GM18873 (cell line): ENCODE results near the gene CSMD2.
"Not testable (repeated sequence)": the region's sequence is repeated elsewhere in the genome, so short reads cannot be mapped to it uniquely, and the experiment has no call there.

Experiments
- ATAC-seq: cut with Tn5 transposase; IDR thresholded peaks from one replicate; pipeline ENCODE4 v1.9.1; 2021; ENCODE audit warnings: mild to moderate bottlenecking, moderate library complexity, moderate number of reproducible peaks; ENCODE audit not compliant: unreplicated experiment, low FRiP score

Gene CSMD2

DNA sequence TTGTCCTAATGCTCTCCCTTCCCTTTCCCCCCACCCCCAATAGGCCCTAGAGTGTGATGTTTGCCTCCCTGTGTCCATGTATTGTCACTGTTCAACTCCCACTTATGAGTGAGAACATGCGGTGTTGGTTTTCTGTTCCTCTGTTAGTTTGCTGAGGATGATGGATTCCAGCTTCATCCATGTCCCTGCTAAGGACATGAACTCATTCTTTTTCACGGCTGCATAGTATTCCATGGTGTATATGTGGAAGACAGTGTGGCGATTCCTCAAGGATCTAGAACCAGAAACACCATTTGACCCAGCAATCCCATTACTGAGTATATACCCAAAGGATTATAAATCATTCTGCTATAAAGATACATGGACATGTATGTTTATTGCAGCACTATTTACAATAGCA lies 148.7 kb downstream of the CSMD2 start:
- not testable (repeated sequence) for ATAC-seq

DNA sequence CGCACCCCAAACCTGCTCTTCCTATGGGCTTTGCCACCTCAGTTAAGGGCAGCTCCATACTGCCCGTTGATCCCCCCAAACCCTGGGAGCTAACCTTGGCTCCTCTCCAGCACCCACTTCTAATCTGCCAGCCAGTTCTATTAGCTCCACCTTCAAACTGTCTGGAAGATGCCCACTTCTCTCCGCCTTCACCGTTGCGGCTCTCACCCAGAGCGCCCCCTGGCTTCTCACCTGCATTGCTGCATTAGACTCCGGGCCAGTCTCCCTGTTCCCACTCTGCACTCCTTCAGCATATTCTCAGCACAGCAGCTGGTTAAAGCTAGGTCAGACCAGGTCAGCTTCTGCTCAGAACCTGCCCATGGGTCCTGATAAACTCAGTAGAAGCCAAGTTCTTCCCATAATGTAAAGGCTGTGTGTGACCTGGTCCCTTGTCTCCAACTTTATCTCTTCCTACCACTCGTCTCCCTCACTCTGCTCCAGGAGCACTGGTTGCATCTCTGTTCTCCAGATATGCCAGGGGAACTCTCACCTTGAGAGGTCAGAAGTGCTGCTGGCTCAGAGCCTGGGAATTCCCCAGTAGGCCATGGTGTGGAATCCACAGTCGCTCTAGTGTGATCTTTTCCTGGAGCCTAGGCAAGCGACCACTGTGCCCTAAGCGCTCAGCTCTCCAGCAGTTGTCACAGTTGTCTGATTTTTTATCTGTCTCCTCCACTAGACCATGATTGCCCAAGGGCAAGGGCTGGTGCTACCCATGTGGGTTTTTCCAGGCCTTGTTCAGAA lies 150.9 kb downstream of the CSMD2 start:
- no peak for ATAC-seq

DNA sequence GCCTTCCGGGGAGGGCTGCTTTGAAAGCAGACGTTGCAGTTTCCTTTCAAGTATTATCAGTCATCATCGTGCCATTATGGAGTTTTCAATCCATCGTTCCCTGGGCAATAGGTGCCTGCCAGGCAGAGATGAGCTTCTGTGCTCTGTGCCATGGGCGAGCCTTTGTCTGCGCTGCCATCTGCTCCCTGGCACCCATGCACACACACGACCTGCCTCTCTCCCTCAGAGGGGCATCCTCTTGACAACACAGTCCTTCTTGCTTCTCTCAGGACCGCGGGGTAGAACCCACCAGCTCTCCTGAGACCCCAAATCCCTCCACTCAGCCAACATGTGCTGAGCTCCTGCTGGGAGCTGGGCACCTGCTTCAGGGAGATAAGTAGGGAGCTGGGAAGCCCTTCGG lies 151.9 kb downstream of the CSMD2 start:
- ATAC-seq, result no peak

DNA sequence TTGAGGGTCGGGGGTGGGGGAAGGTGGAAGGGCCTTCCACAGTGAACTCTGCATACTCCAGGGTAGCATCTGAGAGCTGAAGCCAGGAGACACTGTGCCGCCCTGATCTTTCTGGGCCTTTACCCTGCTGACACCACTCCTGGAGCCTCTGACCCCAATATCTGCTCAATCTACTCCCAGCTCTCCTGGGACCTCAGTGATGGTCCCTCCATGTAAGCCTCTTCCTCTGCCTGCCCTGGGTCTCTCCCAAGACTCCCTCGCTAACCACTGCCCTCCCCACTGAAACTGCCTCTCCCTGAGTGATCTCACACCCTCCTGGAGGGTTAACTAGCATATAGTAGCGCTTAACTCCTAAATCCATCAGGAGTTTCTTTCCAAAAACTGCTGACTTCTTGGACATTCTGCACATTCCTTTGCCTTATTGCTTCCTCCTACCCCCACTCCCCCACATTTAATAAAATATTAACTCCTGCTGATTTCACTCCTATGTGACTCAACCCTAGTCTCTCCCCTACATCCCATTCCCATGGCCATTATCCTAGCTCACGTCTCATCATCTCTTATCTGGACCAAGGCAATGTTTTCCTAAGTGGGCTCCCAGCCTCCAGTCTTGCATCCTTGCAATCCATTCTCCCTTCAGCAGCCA lies 155.6 kb downstream of the CSMD2 start:
- no peak for ATAC-seq

DNA sequence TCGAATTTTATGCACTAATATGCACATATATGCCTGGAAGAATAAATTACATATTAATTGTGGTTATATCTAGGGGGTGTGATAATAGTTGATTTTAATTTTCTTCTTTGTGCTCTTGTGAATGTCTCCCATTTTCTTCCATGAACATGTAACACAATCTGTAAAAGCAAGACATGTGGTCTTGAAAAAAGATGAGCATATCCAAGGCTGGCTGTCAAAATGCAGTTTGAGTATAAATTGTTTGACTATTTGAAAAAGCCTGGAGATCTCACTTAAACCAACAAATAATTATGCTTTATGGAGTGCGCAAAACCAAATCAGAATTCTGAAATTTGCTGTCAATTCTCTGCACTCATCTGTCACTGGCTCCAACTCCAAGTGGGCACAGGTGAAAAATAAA lies 157.3 kb downstream of the CSMD2 start:
- no peak for ATAC-seq

DNA sequence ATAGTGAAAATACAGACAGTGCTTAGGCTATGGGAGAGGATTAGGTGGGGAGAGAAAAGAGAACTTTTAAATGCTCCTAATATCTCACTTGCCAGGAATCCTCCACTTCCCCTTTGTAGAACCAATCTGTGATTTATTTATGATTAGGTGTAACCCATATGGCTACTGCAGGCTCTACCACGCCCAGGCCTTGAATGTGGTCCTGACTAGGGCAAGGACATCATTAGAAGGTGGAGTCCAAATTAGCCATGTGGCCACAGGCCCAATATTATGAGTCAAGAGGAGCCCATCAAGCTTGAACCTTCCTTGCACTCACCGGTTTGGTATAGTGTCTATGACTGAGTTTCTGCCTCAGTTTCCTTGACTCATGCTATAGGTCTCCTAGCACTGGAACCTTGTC lies 159.7 kb downstream of the CSMD2 start:
- ATAC-seq, result no peak

DNA sequence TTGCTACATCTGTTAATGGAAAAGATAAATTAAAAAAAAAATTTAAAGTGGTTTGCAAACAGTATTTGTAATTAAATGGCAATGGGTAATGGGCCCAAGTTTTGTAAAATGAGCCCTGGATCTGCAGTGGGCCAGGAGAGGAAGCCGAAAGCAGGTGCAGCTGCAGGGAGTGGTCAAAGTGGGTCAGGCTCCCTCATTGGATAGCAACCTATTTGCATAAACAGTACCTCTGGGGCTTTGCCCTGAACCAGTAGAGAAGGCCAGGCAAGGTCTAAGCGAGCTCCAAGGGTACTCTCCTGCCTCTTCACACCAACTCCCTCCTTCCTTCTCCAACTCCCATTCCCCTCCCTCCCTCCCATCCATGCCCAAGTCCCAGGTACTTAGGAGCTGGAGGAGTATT lies 162.2 kb downstream of the CSMD2 start:
- no peak for ATAC-seq

DNA sequence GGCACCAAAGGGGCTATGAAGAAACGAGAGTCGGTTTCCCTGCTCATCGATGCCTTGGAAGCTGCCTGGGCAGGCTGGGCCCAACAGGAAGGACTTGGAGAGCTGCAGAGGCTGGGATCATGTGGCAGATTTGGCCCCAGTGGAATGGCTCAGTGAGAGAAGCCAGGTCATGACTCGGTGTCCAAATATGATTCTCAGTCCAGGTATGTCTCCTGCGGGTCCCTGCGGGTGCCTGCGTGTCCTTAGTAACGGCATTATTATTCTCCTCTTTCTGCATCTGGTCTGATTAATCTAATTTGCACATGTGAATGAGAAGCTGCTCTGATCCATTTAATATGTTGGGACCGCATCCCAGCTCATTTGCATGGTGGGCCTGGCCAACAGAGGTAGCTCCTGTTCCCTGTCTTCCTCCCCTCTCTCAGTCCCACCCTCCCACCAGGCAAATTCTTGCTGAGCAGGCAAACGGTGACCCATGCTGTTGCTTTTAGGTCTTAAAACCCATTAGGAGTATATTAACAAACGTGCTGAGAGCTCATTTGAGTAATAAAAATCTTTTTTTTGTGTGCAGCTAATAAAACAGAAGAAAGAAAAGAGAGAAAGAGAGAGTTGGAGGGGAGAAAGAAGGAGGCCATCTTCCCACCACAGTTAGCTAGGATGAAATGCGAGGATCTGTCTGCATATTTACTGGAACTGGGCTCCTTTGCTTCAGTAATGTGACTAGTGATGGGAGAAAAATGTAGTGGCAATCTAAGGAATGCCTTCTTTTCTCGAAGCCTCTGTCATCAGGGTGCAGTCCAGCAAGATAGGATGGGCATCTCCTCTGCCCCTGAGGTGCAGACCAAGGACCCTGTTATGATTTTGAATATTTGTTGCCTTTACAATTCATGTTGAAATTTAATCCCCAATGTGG lies 167.6 kb downstream of the CSMD2 start:
- no peak for ATAC-seq

DNA sequence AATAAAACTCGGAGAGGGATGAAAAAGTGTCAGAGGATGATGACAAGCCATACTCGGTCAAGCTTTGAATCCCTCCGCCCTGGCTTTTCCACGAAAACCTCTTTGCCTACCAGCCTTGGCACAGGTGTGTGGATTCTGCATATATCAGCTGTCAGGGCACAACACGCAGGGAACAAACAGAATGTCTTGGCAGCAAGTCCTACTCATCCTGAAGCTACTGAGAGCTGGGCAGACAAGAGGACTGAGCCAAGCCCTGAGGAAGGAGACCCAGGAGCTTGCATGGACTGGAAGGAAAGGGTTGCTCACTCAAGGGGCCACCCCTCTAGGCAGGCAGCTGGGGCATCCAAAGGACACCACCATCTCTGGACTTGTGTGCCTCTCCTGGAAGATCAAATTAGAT lies 168.7 kb downstream of the CSMD2 start:
- ATAC-seq, result no peak

DNA sequence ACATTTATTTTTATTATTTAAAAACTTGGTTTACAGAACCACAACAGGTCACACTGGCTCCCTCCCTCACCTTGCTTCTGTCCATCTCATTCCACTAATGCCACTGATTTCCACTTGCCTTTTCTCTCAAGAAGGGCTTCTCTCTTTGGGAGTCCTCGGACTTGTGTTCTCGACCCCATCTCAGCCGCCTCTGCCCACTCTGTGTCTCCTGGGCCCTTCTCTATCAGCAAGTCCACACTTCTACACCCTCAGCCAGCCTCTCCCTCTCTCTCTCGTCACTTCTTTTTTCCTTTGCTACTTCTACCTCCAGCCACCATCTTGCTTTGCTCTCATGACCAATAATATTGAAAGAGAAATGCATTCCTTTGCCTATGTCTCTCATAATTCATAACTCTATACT lies 171.7 kb downstream of the CSMD2 start:
- no peak for ATAC-seq

DNA sequence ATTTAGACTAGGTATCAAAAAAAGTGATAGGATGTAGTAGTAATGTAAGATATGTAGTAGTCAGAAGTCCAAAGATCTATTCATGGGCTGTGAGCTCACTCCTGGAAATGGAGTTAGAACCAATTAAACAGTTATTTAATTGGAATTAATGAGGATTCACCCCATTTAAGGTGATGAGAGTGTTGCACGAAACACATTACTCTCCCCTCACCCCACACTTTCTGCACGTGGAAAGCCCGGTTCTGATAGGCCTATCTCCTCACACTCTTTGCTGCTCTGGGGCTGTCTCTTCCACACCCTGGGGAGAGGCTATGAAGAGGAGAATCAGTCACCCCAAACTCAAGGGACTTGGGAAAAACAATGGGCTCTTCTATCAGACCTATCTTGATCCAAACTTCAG lies 174.7 kb downstream of the CSMD2 start:
- ATAC-seq, result no peak

DNA sequence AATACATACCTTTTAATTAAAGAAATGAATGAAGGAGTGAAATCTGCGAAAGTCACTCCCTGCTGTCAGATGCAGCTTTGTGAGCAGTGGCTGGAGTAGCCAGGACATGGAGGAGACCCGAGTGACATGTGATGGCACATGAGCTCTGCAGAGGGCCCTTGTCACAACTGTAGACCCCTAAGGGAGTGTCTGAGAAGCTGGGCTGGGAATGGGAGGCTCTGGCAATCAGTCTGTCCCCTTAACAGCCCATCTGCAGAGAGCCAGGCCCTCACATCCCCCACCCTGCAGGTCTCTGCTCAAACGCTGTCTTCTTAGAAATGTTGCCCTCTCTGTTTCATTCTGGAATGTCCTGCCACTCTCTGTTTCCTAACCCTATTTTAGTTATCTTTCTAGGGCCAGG lies 176.9 kb downstream of the CSMD2 start:
- ATAC-seq, result no peak

DNA sequence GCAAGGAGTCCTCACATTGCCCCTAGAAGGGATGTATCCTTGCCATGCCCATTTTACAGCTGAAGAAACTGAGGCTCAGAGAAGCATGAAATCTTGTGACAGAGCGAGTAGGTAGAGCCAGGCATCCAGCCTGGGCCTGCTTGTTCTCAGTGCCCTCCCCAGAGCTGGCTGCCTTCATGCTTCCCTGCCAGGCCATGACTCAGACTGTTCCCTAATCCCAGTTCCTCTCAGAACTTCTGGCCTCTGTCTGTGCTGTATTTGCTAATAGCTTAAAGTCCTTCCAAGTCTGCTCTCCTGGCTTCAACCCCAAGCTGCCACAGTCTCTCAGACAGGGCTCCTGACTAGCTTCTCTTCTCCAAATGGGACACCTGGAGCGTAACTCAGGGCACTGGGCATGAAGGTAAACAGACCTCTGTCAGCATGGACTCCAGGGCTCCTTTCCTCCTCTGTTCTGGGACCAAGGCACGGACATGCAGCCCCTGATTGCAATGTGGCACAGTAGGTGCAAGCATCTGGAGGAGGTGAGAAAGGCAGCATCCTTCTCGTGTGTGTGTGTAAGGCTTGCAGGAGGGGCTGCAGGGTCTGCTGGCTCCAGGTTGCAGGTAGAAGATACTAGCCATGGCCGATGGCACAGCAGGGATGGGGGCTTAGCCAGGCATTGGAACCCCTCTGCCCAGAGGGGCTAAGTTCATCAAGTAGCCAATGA lies 178.5 kb downstream of the CSMD2 start:
- no peak for ATAC-seq

DNA sequence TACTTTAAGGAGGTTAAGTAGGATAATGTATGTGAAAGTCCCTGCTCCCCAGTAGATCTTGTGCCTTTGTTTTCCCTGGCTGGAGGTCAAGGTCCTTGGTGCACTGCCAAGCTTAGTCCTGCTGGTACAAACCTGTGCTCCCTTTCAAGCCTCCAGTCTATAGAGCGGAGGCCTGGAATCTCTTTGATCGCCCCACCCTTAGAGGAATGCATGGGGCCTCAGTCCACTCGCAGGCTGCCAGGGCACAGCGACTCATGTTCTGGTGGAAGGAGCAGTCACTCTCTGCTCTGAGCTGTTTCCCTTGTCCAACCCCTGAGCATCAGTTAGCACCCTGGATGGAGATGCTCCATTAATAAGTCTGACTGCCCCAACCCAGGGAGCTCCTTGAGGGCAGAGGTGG lies 179.4 kb downstream of the CSMD2 start:
- no peak for ATAC-seq

DNA sequence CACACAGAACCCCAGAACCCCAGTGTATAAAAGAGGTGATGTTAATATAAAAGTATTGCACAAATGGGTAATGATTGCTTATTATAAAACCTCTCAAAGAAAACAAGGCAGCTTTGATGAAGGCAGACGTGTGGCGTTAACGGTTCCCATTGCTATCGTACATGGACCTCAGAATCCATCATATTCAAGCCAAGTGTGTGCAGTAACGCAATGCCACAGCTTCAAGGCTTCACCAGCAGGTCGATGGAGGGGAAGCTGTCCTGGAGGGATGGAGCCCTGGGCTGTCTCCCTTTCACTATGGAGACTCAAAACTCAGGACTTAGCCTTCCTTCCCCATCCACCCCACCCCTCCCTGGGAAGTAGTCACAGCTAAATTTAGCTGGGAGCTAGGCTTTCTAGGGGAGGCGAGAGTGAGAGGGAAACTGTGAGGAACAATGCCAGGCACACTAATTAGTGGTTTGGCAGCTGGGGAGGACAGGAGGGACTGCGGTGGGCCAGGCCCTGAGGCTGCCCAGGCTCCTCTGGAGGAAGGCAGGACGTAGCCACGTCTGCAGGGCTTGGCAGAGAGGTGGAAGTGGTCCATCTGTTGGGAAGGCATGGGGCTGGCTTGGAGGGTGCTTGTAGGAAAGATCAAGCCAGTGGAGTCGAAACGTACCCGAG lies 180.0 kb downstream of the CSMD2 start:
- ATAC-seq, result no peak

DNA sequence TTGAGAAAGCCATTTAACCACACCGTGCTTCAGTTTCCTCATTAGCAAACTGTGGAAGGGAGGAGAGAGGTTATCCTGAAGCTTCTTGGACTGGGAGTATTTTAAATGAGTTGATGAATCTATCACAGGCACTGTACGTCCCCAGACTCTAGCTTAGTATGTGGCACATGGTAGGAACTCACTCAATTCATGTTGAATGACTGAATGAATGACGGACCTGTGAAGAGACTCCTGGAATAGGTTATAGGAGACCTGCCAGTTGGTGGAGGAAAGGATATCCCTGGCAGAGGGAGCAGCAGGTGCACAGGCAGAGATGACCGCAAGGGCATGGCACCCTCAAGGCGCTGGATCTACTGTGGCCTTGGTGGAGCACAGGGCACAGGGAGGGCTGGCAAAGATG lies 182.6 kb downstream of the CSMD2 start:
- ATAC-seq, result no peak

DNA sequence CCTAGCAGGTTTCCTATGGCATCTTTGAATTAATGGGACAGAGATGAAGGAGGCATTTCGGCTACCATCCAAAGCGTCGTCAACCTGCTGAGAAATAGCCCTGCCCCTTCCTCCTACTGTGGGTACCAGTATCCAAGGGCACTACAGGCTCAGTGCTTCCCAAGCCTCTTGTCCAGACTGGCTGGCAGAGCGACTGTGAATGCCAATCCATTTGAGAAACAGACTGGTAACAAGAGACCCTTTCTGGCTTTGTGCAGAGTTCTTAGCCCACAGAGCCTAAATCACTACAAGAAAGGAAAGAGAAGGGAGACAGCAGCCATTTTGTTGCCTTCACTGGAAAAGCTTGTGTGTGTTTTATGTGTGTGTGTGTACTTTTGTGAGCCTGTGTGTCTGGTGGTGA lies 185.7 kb downstream of the CSMD2 start:
- no peak for ATAC-seq

DNA sequence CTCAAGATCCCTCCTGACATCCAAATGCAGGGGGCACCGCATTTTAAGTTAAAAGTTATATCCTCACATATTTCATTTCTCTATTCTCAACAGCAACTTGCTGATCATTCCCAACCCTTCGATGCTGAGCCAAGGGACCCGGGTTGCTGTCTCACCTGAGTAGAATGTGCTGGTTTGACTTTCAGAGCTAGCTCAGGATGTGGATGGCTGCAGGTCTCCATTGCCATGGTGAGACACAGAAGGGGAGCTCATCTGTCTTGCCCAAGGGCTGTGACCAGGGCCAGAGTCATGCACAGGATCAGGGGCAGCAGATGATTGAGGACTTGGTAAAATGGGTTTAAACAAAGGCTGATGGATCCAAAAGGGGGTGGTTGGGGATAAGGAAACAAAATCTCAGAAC lies 189.1 kb downstream of the CSMD2 start:
- no peak for ATAC-seq

DNA sequence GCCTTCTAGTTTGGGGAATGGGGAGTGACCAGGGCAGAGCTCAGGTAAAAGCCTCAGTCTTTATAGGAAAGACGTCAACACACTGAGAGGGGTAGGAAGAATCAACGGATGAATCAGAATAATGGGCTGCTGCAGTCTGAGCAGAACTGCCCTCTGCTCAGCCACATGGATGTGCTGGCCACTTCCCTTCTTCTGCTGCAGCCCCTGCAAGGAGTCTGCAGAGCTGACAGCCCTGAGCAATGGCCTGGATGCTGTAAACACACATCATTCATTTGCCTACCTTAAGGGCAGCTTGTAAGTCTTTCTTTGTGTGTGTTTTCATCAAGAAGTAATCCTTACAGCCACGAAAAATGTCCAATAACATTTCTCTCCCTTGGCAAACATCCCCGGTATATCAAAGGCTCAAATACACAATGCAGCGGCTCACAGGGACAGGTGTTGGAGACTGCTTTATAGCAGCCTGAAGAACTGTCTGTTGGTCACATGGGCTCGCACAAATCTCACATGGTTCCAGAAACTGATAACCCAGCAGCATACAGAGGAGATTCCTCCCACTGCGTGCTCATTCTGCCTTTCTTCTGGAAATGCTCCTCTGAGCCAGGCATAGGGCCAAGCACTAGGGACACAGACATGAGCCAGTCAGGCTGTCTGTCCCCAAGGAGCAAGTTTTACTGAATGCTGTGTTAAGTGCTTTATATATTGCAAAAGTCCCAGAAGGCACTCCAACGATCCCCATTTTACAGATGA lies 191.1 kb downstream of the CSMD2 start:
- no peak for ATAC-seq
